Vagina (tissue), 2 donors: ENCODE measurements around the gene QPCTL. TPM values are rescaled to one million over a fixed set of nuclear protein-coding genes. Genes with fewer than 3 reads are reported as not detected.
A peak's percentile ranks its signal among the peaks of the same experiment; 100 is the strongest.

Experiments
- DNase-seq, 2 donors: peaks; one replicate each; pipeline ENCODE4 v3.0.0-alpha.2; 2017; ENCODE audit errors: extremely low spot score in 2 of 2
- H3K27ac ChIP-seq: fragments of 200-600 bp; sonication (generic); one replicate; pipeline ENCODE4 v1.5.1; 2019
- H3K27me3 ChIP-seq: fragments of 200-600 bp; sonication (generic); one replicate; pipeline ENCODE4 v1.5.1; 2019
- H3K36me3 ChIP-seq, 2 donors: fragments of 200-600 bp; sonication (generic); one replicate each; pipeline ENCODE4 v1.5.1; 2017 to 2019
- H3K4me1 ChIP-seq: fragments of 200-600 bp; sonication (generic); one replicate; pipeline ENCODE4 v1.5.1; 2019
- H3K4me3 ChIP-seq, 2 donors: fragments of 200-600 bp; sonication (generic); 1 replicate in 1 of 2; 2 replicates in 1 of 2; pipeline ENCODE4 v1.5.1; 2016 to 2019
- H3K9me3 ChIP-seq: fragments of 200-600 bp; sonication (generic); one replicate; pipeline ENCODE4 v1.5.1; 2019
- CTCF ChIP-seq, 3 experiments: fragments of 450-650 bp in 2 of 3; fragments of 200-600 bp in 1 of 3; sonication (generic) in 1 of 3; IDR thresholded peaks; one replicate each; pipeline ENCODE4 v1.5.1; 2017 to 2019; ENCODE audit warnings: antibody characterized with exemption in 3 of 3, mild to moderate bottlenecking in 2 of 3, moderate library complexity in 2 of 3
- POLR2A ChIP-seq, 2 donors: fragments of 450-650 bp; IDR thresholded peaks; one replicate each; pipeline ENCODE4 v1.6.1; 2017; ENCODE audit warnings: antibody characterized with exemption in 2 of 2, mild to moderate bottlenecking in 2 of 2, moderate library complexity in 2 of 2
- POLR2AphosphoS5 ChIP-seq, 2 donors: sonication (generic); formaldehyde crosslinking; IDR thresholded peaks; one replicate each; pipeline ENCODE4 v1.9.0; 2017; ENCODE audit warnings: antibody characterized with exemption in 2 of 2, mild to moderate bottlenecking in 2 of 2, low read depth in 1 of 2; ENCODE audit not compliant: insufficient read depth in 1 of 2
- intact Hi-C: fragments of 100-400 bp; cut with DNase I; formaldehyde crosslinking; loops from one replicate; pipeline ENCODE4 v1.15.1; 2023
- total RNA-seq: library from RNA; depleted of rRNA; stranded (reverse); fragments of >200 nt; gene quantifications from one replicate; pipeline ENCODE4 v1.2.3, GENCODE V29; 2016

QPCTL gene
- total RNA-seq, 1 donor from 2014 or later, result 4.7 TPM

GRCh38 chr19:45667620-45668341 is 24.7 kb upstream of the QPCTL start, which contains the start of gene GIPR:
TSS of gene GIPR (plus strand) at chr19:45668221. CDS start at chr19:45669521, 1,300 bp downstream.
- Histone ChIP-seq H3K4me3 (peak within 1 kb of the TSS; percentile 35 to 38), H3K36me3 (no peaks in the 10 kb centered on the region), H3K4me1 (peaks cover 35% of the 10 kb centered on the region), H3K27ac (no peak within 1 kb of the TSS), H3K9me3 (no peaks in the 10 kb centered on the region), H3K27me3 (peaks cover 8% of the 10 kb centered on the region)
- no peak for DNase-seq
- TF ChIP-seq POLR2A (IDR thresholded peaks at IDR 0.05), result no peak
- no peak for TF ChIP-seq CTCF (IDR thresholded peaks at IDR 0.05)
- TF ChIP-seq POLR2AphosphoS5 (IDR thresholded peaks at IDR 0.05; ENCODE audit: insufficient read depth in 1 of 2, low read depth in 1 of 2), result peak in 1 of 2 donors; percentile 12
- intact Hi-C loops, result no loop called here

DNA sequence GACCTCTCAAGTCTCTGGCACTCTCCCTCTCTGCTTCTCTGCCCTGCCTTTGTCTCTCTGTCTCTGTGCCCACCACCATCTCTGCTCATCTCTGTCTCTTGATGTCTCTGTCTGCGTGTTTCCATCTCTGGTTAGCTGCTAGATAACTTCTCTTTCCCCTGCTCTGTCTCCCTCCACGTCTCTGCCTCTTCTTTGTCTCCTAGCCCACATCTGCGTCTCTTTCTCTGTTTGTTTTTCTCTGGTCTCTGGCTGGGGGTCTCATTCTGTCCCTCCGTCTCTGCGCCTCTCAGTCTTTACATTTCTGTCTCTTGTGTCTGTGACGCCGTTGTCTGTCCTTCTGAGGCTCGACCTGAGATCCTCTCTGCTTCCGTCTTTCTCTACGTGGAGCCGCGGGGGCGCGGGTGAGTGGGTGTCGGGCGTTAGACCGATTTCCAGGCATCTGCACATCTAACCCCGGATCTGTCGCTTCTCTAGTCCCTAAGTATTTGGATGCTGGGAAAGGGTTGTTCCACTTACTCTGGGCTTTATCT is 24.1 kb upstream of the QPCTL start:
- DNase-seq, result no peak
- intact Hi-C loops, result no loop called here
- H3K27me3 ChIP-seq, result peaks cover 8% of the 10 kb centered on the region
- H3K4me1 ChIP-seq, result peaks cover 35% of the 10 kb centered on the region
- no peaks in the 10 kb centered on the region for H3K9me3 ChIP-seq
- no peaks in the 10 kb centered on the region for H3K36me3 ChIP-seq
- H3K27ac ChIP-seq, result no peak overlapping the region
- peak overlapping the region; percentile 35 to 38 for H3K4me3 ChIP-seq
- TF ChIP-seq POLR2AphosphoS5 (IDR thresholded peaks at IDR 0.05; ENCODE audit: insufficient read depth in 1 of 2, low read depth in 1 of 2), result no peak
- TF ChIP-seq CTCF (IDR thresholded peaks at IDR 0.05), result no peak
- no peak for TF ChIP-seq POLR2A (IDR thresholded peaks at IDR 0.05)

- peaks cover 8% of the 10 kb centered on the region for H3K27me3 ChIP-seq
- DNase-seq, result no peak
- peaks cover 35% of the 10 kb centered on the region for H3K4me1 ChIP-seq
- intact Hi-C loops, result no loop called here
- H3K4me3 ChIP-seq, result no peak overlapping the region
- no peaks in the 10 kb centered on the region for H3K36me3 ChIP-seq
- H3K27ac ChIP-seq, result no peak overlapping the region
- no peaks in the 10 kb centered on the region for H3K9me3 ChIP-seq
- no peak for TF ChIP-seq POLR2AphosphoS5 (IDR thresholded peaks at IDR 0.05; ENCODE audit: insufficient read depth in 1 of 2, low read depth in 1 of 2)
- no peak for TF ChIP-seq POLR2A (IDR thresholded peaks at IDR 0.05)
- no peak for TF ChIP-seq CTCF (IDR thresholded peaks at IDR 0.05)
Observed at GRCh38 chr19:45670670-45671453, 21.6 kb upstream of the QPCTL start.

DNA sequence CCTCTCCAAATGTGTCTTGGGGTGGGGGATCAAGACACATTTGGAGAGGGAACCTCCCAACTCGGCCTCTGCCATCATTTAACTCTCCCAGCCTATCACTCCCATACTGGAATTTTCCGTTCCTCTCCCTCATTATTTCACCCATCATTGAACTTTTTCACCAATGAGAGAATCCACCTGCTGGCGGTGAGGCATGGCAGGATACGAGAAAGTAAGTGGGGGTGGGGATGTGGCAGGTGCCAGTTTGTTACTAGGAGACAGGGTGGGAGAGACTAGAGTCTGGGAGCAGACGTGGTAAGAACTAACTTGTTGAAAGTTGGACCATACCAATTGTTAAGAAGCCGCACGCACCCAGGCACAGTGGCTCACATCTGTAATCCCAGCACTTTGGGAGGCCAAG is 17.5 kb upstream of the QPCTL start:
- no peak for TF ChIP-seq POLR2AphosphoS5 (IDR thresholded peaks at IDR 0.05; ENCODE audit: insufficient read depth in 1 of 2, low read depth in 1 of 2)
- TF ChIP-seq POLR2A (IDR thresholded peaks at IDR 0.05), result no peak
- no peak for TF ChIP-seq CTCF (IDR thresholded peaks at IDR 0.05)
- intact Hi-C loops, result no loop called here
- peaks cover 26% of the 10 kb centered on the region for H3K4me1 ChIP-seq
- H3K27me3 ChIP-seq, result peaks cover 3% of the 10 kb centered on the region
- no peaks in the 10 kb centered on the region for H3K36me3 ChIP-seq
- no peaks in the 10 kb centered on the region for H3K9me3 ChIP-seq
- H3K27ac ChIP-seq, result no peak overlapping the region
- no peak for DNase-seq
- H3K4me3 ChIP-seq, result no peak overlapping the region
